Activated naive CD4-positive, alpha-beta T cell treated with Interleukin-2 at 50 U/mL for 16 hours (primary cell): Measurements from ENCODE around the gene NCK2.
"Not testable (repeated sequence)": the region's sequence is repeated elsewhere in the genome, so short reads cannot be mapped to it uniquely, and the experiment has no call there.

Experiments
- DNase-seq: peaks from one replicate; pipeline ENCODE4 v3.0.0-alpha.2; 2020

NCK2 gene

GRCh38 chr2:105757433-105757832, 12.7 kb downstream of the NCK2 start:
- no peak for DNase-seq

GRCh38 chr2:105760191-105760590, 15.5 kb downstream of the NCK2 start:
- no peak for DNase-seq

- DNase-seq, result no peak
Measured at GRCh38 chr2:105760639-105761337, 16.1 kb downstream of the NCK2 start.

- DNase-seq, result no peak
Measured at GRCh38 chr2:105761931-105762515, 17.3 kb downstream of the NCK2 start.

GRCh38 chr2:105763076-105763475, 18.4 kb downstream of the NCK2 start:
- no peak for DNase-seq

GRCh38 chr2:105764059-105764458, 19.3 kb downstream of the NCK2 start:
- peak; percentile 2 for DNase-seq

GRCh38 chr2:105765415-105766299, 20.9 kb downstream of the NCK2 start:
- peak; percentile 29 for DNase-seq

GRCh38 chr2:105766300-105766866, 21.7 kb downstream of the NCK2 start:
- peak; percentile 2 for DNase-seq

- DNase-seq, result peak; percentile 1
Measured at GRCh38 chr2:105768176-105768575, 23.5 kb downstream of the NCK2 start.

GRCh38 chr2:105768961-105769452, 24.3 kb downstream of the NCK2 start:
- DNase-seq, result peak; percentile 16

GRCh38 chr2:105769504-105769903, 24.8 kb downstream of the NCK2 start:
- peak; percentile 11 for DNase-seq

- DNase-seq, result no peak
Measured at GRCh38 chr2:105770149-105770548, 25.4 kb downstream of the NCK2 start.

GRCh38 chr2:105771291-105771690, 26.6 kb downstream of the NCK2 start:
- not testable (repeated sequence) for DNase-seq

GRCh38 chr2:105771836-105772235, 27.1 kb downstream of the NCK2 start:
- peak; percentile 1 for DNase-seq

- DNase-seq, result peak; percentile 0
Measured at GRCh38 chr2:105772362-105772761, 27.6 kb downstream of the NCK2 start.

- DNase-seq, result peak; percentile 2
Measured at GRCh38 chr2:105773568-105773967, 28.9 kb downstream of the NCK2 start.

GRCh38 chr2:105774781-105775337, 30.1 kb downstream of the NCK2 start:
- DNase-seq, result peak; percentile 1

- peak; percentile 35 for DNase-seq
Measured at GRCh38 chr2:105775809-105776559, 31.3 kb downstream of the NCK2 start.

GRCh38 chr2:105776560-105776928, 31.8 kb downstream of the NCK2 start:
- no peak for DNase-seq

GRCh38 chr2:105777031-105777482, 32.3 kb downstream of the NCK2 start:
- peak; percentile 3 for DNase-seq

- DNase-seq, result no peak
Measured at GRCh38 chr2:105777506-105778055, 32.9 kb downstream of the NCK2 start.
